CD1c-positive myeloid dendritic cell (primary cell): ENCODE data around the gene FKBP1B.
"Not testable (repeated sequence)": the region's sequence is repeated elsewhere in the genome, so short reads cannot be mapped to it uniquely, and the experiment has no call there.

ENCODE experiments used
- DNase-seq: peaks from one replicate; pipeline ENCODE4 v3.0.0-alpha.2; 2016; ENCODE audit errors: extremely low spot score

Gene FKBP1B

DNA sequence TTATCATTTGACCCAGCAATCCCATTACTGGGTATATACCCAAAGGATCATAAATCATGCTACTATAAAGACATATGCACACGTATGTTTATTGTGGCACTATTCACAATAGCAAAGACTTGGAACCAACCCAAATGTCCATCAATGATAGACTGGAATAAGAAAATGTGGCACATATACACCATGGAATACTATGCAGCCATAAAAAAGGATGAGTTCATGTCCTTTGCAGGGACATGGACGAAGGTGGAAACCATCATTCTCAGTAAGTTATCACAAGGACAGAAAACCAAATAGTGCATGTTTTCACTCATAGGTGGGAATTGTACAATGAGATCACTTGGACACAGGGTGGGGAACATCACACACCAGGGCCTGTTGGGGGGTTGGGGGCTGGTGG, 51.2 kb downstream of the FKBP1B start:
- not testable (repeated sequence) for DNase-seq

DNA sequence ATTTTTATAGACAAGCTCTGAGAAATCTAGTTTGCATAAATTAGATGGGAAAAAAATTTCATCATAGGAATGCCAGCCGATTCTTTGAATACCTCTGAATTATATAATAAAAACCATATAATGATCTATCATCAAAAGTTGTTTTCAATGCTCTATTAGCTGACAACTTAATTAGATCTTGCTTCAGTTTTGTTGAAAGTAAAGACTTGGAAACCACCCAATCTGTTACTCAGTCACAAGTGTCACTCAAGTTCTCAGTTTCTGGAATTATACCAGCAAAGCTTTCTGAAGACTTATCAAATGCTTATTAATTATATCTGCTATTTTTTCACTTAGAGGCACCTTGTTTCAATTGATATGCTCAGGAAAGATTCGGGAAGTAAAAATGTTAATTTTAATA, 52.5 kb downstream of the FKBP1B start:
- DNase-seq = no peak

DNA sequence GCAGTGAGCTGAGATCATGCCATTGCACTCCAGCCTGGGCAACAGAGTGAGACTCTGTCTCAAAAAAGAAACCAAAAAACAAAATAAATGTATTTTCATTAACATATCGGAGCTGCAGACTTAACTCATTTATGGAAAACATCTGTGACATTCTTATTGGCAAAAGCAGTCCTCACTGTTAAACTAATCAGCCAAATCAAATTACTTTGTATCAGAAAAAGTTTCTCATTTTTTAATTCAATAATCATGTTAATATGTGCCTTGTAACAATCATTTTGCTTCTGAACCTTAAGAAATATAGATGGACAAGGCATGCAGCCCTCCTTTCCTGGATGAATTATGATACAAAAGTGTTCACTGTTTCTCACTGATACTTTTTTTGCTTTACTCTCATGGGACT, 53.1 kb downstream of the FKBP1B start:
- no peak for DNase-seq

DNA sequence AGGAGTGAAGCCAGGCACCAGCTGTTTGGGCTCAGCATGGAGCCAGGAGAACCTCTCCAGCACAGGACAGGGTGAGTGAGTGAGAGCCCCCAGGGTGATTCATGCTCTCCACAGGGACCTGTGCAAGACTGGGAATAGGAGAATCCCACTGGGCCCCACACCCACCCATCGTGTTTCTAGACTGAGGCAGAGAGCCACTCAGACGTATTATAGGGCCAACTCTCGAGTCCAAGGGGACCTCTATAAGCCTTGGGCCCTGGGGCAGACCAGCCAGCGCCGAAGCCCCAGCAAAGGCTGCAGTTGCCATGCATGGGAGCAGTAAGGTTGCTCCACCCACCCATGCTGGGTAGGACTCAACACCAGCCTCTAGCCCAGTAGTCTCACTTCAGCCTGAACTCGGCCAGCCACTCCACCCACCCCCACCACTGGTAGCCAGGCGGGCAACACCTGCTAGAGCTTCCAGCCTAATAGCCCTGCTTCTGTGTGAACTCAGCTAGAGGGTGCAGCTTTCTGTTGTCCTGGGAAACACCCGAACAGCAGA, 54.6 kb downstream of the FKBP1B start:
- no peak for DNase-seq

DNA sequence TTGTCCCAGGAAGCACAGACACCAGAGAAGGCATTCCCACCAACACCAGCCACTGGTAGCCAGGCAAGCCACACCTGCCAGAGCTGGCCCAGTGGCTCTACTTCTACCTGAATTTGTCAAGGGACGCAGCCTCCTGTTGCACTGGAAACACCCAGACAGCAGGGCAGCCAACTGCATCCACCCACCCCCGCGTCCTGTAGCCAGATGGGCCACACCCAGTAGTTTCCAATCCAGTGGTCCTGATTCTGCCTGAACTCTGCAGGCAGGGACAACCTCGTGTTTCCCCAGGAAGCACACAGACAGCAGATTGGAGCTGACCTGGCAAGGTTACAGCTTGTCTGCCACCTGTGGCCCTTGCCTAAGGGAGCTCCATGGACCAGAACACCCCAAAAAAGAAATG, 55.4 kb downstream of the FKBP1B start:
- no peak for DNase-seq

DNA sequence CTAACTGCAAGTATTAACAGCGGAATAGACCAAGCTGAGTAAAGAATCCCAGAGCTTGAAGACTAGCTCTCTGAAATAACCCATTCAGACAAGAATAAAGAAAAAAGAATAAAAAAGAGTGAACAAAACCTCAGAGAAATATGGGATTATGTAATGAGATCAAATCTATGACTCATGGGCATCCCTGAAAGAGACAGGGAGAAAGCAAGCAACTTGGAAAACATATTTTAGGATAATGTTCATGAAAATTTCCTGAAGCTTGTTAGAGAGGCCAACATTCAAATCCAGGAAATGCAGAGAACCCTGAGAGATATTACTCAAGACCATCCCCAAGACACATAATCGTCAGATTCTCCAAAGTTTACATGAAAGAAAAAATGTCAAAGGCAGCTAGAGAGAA, 56.3 kb downstream of the FKBP1B start:
- no peak for DNase-seq

DNA sequence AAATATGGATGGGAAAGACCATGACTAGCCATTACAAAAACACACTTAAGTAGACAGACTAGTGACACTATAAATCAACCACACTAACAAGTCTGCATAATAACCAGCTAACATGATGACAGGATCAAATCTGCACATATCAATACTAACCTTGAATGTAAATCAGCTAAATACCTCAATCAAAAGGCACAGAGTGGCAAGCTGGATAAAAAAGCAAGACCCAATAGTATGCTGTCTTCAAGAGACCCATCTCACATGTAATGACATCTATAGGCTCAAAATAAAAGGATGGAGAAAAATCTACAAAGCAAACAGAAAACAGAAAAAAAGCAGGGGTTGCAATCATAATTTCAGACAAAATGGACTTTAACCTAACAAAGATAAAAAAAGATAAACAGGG, 57.2 kb downstream of the FKBP1B start:
- no peak for DNase-seq

DNA sequence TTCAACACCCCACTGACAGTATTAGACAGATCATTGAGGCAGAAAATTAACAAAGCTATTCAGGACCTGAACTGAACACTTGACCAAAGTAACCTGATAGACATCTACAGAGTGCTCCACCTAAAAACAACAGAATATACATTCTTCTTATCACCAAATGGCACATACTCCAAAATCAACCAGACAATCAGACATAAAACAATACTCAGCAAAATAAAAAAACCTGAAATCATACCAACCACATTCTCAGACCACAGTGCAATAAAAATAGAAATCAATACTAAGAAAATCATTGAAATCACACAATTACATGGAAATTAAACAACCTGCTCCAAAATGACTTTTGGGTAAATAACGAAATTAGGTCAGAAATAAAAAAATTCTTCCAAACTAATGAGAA, 57.8 kb downstream of the FKBP1B start:
- DNase-seq = no peak

DNA sequence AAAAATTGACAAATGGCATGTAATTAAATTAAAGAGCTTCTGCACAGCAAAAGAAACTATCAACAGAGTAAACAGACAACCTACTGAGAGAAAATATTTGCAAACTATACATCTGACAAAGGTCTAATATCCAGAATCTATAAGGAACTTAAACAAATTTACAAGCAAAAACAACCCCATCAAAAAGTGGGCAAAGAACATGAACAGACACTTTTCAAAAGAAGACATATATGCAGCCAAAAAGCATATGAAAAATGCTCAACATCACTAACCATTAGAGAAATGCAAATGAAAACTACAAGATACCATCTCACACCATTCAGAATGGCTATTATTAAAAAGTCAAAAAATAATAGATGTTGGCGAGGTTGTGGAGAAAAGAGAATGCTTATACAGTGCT, 59.9 kb downstream of the FKBP1B start:
- not testable (repeated sequence) for DNase-seq

DNA sequence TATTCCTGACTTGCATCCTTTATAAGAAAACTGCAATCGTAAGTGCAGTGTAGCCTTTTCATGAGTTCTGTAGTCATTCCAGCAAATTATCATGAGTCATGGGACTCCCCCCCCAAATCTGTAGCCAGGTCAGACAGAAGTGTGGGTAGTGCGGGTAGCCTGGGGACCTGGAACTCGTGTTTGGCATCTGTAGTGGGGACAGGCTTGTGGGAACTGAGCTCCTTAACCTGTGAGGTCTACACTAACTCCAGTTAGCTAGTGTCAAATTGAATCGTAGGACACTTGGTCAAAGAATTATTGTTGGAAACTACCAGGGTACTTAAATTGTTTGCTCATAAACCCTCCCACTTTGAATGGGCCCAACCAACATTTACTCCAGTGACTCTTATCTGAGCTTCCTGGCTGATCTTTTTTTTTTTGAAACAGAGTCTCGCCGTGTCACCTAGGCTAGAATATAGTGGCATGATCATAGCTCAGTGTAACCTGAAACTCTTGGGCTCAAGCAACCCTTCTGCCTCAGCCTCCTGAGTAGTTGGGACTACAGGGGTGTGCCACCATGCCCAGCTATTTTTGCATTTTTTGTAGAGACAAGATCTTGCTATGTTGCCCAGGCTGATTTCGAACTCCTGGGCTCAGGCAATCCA, 61.2 kb downstream of the FKBP1B start:
- DNase-seq = no peak

DNA sequence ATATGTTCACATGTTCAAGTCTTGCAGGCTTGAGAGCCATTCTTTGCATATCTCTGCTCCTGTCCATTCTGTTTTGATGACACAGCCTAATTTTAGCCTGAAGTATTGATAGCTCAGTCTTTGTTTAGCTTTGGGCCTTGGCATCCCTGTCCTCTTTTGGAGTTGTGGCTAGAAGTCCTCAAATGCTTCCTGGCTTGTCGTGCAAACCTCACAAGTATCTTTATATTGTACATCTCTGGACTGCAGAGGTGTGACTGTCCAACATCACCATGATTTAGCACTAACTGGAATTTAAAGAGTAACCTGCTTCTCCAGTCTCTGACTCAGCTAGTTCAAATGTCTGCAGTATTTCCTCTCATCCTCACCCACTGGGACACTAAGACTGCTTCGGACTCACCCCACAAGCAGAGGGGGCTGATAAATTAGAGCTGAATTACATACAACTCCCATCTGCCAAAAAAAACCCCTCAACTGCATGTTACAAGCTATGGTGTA, 61.9 kb downstream of the FKBP1B start:
- no peak for DNase-seq
